C4-2B (cell line): Measurements from ENCODE around the gene ZNF488.

Experiments
- H3K27ac ChIP-seq: fragments of 450-650 bp; 2 replicates; pipeline ENCODE4 v1.5.1; 2017
- ZFX ChIP-seq: fragments of 450-650 bp; IDR thresholded peaks from 2 replicates; pipeline ENCODE4 v1.6.1; 2017
- TF ChIP-seq, protein P1 (sequence below): fragments of 450-650 bp; conservative IDR thresholded peaks from 2 replicates; pipeline ENCODE4 v1.5.1; 2017; ENCODE audit warnings: mild to moderate bottlenecking

ZNF488 gene

GRCh38 chr10:47402641-47403301 is 18.7 kb upstream of the ZNF488 start:
- TF ChIP-seq ZFX = no peak
- TF ChIP-seq, protein P1, sequence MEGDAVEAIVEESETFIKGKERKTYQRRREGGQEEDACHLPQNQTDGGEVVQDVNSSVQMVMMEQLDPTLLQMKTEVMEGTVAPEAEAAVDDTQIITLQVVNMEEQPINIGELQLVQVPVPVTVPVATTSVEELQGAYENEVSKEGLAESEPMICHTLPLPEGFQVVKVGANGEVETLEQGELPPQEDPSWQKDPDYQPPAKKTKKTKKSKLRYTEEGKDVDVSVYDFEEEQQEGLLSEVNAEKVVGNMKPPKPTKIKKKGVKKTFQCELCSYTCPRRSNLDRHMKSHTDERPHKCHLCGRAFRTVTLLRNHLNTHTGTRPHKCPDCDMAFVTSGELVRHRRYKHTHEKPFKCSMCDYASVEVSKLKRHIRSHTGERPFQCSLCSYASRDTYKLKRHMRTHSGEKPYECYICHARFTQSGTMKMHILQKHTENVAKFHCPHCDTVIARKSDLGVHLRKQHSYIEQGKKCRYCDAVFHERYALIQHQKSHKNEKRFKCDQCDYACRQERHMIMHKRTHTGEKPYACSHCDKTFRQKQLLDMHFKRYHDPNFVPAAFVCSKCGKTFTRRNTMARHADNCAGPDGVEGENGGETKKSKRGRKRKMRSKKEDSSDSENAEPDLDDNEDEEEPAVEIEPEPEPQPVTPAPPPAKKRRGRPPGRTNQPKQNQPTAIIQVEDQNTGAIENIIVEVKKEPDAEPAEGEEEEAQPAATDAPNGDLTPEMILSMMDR = no peak
- H3K27ac ChIP-seq = no peak overlapping the region

DNA sequence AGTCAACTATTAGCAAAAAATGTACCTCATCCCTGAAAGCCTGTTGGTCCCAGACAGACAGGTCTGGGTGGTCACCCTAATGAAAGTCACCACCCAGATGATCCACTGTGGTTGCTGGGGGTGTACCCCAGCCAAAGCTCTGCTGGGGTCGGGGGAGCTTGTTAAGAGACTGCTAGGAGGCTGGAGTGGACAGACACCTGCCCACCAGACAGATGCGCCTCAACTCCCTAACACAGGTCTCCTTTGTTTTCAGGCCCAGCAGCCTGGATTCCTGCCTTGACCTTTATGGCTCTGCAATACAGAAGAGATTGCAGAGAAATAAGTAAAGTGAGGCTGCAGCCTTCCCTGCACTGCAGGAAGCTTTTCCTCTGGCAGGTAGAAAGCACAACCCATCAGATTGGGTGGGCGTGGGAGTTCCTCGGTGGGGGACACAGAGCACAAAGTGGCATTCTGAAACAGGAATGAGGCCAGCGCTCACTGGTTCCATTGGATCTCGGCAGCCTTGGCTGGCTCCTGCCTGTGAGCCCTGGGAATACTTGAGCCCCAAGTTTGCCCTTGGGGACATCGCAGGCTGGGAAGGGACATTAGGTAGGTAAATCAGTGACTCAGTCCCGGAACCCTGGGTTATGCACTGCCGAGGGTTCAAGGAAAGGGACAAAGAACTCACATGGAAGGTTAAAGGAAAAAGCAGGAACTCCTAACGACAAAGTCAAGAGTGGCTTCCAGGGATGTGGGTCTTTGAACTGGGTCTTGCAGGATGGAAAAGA is 18.0 kb upstream of the ZNF488 start:
- TF ChIP-seq, protein P1 = no peak
- TF ChIP-seq ZFX = no peak
- no peak overlapping the region for H3K27ac ChIP-seq

GRCh38 chr10:47401210-47401609 is 17.1 kb upstream of the ZNF488 start:
- no peak for TF ChIP-seq ZFX
- TF ChIP-seq, protein P1 = no peak
- no peak overlapping the region for H3K27ac ChIP-seq

- TF ChIP-seq ZFX = no peak
- TF ChIP-seq, protein P1 = no peak
- H3K27ac ChIP-seq = no peak overlapping the region
Observed at GRCh38 chr10:47400786-47401185, 16.7 kb upstream of the ZNF488 start.

DNA sequence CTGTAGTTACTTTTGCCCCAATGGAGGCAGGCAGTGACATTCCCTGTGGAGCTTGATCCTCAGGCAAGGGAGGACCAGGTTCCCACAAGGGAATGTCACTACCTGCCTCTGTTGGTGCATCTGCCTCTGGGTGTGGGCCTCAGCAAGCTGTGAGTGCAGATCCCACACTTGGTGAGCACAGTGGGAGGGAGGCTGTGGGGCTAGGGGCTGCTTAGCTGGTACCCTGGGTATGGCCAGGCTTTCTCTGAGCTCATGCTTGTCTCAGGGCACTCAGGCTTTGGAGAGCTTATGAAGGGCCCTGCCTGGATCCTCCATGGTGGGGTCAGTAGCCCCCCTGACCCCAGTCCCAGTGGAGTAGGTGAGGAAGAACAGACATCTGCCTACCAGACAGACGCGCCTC is 16.2 kb upstream of the ZNF488 start:
- no peak overlapping the region for H3K27ac ChIP-seq
- TF ChIP-seq, protein P1 = no peak

DNA sequence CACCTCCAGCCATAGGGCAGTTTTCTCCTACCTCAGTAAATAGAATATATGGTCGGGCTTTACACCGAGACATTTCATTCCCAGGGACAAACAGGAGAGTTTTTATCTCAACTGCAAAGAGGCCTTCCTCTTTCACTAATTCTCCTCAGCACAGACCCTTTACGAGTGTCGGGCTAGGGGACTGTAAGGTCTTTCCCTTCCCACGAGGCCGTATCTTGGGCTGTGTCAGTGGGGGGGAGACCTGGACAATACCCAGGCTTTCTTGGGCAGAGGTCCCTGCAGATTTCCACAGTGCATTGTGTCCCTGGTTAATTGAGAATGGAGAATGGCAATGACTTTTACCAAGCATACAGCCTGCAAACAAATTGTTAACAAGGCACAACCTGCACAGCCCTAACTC is 13.2 kb upstream of the ZNF488 start:
- TF ChIP-seq, protein P1 = no peak
- TF ChIP-seq ZFX = no peak
- no peak overlapping the region for H3K27ac ChIP-seq

- TF ChIP-seq, protein P1 = no peak
- TF ChIP-seq ZFX = no peak
- no peak overlapping the region for H3K27ac ChIP-seq
Observed at GRCh38 chr10:47396311-47396717, 12.2 kb upstream of the ZNF488 start.
